ENCODE measurements around the gene PIGA.
A peak's percentile ranks its signal among the peaks of the same experiment; 100 is the strongest.

Gene PIGA, protein sequence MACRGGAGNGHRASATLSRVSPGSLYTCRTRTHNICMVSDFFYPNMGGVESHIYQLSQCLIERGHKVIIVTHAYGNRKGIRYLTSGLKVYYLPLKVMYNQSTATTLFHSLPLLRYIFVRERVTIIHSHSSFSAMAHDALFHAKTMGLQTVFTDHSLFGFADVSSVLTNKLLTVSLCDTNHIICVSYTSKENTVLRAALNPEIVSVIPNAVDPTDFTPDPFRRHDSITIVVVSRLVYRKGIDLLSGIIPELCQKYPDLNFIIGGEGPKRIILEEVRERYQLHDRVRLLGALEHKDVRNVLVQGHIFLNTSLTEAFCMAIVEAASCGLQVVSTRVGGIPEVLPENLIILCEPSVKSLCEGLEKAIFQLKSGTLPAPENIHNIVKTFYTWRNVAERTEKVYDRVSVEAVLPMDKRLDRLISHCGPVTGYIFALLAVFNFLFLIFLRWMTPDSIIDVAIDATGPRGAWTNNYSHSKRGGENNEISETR

GRCh38 chrX:15335135-15336022 lies at the start of gene PIGA:
PIGA (minus strand) TSS chrX:15335523; CDS start chrX:15331930, 3,593 bp downstream.
- peak; percentile 96 for DNase-seq (ENCODE audit: low read depth)

DNA sequence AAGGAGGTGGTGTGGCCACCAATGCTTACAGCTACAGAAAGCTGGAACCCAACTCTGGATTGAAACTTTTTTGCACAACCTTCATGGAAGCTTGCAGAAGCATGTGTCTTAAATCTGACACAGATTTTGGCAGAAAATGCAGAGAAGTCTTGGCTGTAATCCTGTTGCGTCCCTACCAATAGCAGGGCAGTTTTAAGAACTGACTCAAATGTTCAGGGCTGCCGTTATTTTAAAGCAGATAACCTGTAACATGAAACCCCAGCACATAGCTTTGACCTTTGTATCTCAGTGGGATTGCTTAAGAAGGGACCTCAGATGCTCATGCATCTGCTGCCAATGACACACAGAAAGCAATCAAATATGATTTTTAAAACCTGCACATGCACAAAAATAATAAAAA lies 49.0 kb upstream of the PIGA start, which contains the start of gene VEGFD:
Gene VEGFD, minus strand, starts transcription at position 110 of the 400 bp plus-strand sequence. CDS start 467 bp downstream, outside the sequence.
- peak; percentile 82 for DNase-seq (ENCODE audit: low read depth)

GRCh38 chrX:15382813-15383212 lies 47.5 kb upstream of the PIGA start:
- no peak for DNase-seq (ENCODE audit: low read depth)

- DNase-seq (ENCODE audit: low read depth), result no peak
Observed at GRCh38 chrX:15376956-15377355, 41.6 kb upstream of the PIGA start.

DNA sequence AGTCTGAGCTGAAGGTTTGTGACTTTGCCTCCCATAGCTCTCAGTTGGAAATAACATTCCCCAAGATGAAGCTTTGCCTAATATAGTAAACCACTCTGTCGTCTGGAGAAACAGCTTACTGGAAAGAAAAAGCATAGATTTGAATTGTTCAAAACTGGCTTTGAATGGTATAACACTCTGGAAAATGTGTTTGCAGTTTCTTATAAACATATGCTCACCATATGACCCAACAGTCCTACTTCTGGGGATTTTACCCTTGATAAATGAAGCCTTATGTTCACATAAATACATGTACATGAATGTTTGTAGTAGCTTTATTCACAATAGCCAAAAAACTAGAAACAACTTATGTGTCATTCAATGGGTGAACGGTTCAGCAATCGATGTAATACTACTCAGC lies 38.7 kb upstream of the PIGA start:
- DNase-seq (ENCODE audit: low read depth), result no peak

- DNase-seq (ENCODE audit: low read depth), result no peak
Observed at GRCh38 chrX:15366506-15367352, 31.4 kb upstream of the PIGA start.

DNA sequence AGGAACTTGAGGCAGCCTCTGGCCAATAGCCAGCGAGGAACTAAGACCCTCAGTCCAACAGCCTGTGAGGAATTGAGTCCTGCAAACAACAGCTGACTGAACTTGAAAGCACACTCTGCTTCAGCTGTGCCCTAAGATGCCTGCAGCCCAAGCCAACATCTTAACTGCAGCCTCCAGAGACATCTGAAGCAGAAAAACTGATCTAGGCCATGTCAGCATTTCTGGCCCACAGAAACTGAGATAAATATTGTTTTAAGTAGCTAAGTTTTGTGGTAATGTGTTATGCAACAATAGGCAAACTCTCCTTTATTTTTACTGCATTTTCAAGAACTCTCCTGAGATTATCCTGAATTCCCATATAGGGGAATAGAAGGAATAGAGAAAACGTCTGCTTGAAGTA lies 24.4 kb upstream of the PIGA start:
- DNase-seq (ENCODE audit: low read depth), result no peak

DNA sequence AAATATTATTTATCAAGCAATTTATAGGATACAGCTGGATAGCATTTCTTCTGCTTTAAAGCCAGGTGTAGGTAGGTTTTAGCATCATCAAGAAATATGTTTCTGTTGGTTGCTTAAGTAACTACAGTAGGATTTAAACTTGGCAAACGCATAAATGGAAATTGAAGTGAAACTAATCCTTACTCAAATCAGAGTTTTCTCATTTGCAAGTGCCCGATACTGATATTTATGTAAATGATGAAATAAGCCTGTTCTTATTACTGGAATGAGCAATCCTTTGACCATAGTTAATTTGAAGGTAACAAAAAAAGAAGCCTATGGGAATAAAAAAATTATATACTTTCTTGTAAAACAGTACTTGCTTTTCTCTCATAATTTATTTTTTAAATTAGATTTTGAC lies 23.2 kb upstream of the PIGA start:
- no peak for DNase-seq (ENCODE audit: low read depth)

- peak; percentile 75 for DNase-seq (ENCODE audit: low read depth)
Observed at GRCh38 chrX:15356444-15356843, 21.1 kb upstream of the PIGA start.

DNA sequence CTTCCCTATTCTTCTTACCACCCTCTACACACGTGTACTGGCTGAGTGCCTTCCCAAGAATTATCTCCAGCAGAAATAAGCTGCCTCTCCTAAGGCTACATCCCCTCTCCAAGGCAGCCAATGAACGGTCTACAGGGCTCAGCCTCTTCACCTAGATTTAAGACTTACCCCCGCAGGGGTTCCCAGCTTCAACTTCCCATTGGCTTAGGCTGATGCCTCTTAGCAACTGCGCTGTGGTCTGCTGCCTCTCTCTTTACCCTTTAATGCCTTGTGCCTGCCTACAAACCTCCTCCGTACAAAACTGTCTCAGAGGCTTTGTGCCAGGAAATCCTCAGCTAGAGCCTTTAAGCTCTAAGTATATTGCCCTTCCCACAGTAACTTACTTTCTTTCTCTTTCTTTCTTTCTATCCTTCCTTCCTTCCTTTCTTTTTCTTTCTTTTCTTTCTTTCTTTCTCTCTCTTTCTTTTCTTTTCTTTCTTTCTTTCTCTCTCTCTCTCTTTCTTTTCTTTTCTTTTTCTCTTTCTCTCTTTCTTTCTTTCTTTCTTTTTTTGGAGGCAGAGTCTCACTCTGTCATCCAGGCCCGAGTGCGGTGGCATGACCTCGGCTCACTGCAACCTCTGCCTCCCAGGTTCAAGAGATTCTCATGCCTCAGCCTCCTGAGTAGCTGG lies 15.1 kb upstream of the PIGA start:
- no peak for DNase-seq (ENCODE audit: low read depth)

GRCh38 chrX:15349046-15349445 lies 13.7 kb upstream of the PIGA start:
- DNase-seq (ENCODE audit: low read depth), result peak; percentile 71

DNA sequence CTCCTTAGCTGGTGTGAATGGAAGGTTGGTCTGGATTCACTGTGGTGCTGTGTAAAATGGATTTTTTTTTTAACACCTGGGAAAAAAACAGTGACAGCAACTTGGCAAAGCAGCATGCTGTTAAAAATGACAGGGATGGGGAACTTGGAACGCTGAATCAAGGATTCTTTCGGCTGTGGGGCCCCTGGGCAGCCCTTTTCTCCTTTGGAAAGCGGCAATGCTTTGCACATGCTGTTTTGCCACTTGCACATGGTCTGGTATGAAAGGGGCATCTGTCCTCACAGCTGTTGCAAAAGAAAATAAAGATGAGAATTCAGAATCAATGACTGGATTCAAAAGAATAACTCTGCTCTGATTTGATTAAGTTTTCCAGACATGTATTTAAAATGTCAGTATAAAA lies 10.7 kb upstream of the PIGA start:
- DNase-seq (ENCODE audit: low read depth), result no peak

DNA sequence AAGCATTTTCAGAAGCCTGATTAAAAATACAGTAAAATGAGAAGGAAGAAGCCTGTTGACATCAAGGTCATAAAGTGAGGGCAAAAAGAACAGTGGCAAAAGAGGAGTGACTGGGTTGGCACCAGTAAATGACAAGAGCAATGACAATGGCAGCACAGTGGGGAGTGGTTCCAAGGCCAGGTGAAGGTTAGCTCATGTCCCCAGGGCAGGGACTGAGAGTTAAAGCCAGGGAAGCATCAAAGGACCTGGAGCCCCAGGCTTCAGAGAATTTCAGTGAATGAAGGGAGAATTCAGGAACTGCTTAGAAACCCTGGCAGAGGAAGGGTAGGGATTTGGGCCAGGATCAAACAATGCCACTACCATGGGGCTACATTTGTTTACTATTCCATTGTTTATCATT lies 8.8 kb upstream of the PIGA start:
- DNase-seq (ENCODE audit: low read depth), result no peak

- DNase-seq (ENCODE audit: low read depth), result peak; percentile 51
Observed at GRCh38 chrX:15343075-15343476, 7.8 kb upstream of the PIGA start.

DNA sequence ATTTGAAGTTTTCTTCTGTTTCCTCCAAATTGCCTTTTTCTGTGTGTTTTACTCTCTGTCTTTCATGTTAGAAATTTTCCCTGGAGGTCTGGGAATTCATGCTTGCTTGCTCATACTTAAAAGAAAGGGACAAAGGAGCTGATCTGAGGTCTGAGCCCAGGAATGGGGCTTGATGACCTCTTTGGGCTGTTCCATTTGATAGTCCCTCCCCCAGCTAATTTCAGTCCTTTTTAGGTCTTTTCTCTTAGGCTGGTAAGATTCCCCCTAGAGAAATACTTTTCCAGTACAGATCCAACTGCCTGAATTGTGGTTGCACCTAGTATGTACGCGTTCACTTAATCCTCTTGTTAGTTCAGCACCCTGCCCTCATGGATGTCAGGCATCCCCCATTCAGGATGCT lies 5.5 kb upstream of the PIGA start:
- DNase-seq (ENCODE audit: low read depth), result no peak

DNA sequence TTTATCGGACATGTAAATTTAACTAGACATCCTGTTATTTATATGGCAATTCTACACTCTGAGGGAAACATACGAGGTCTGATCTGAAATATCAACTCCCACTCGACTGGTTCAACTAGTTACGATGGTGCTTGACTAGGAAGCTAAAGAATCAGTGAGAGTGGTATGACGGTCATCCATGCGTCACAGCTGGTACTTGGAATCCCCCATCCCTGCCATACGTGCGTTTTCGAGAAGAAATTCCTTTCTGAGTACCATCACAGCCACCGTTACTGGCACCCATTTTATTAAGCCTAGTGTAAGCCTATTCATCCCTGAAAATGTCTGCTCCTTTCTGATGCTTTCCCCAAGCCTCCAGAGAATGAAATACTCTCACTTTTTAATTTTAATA lies 695 bp upstream of the PIGA start:
- peak; percentile 57 for DNase-seq (ENCODE audit: low read depth)

DNA sequence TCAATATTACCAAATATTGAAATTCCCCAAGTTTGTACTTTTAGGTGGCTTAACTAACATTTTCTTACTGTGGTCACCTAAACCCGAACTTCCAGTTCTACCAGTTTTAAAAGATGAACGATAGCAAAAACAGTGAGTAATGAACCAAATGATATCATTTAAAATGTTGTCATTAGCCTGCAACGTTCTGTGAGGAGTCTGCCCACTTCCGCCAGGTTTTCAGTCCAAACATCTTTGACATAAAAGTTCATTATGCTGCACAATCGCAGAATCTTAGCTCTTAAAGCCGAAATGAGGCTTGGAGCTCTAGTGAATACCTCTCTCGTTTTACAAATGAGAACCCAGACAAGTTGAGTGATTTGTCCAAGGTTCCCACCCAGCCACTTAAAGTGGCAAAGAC lies 762 bp downstream of the PIGA start:
- peak; percentile 30 for DNase-seq (ENCODE audit: low read depth)

- no peak for DNase-seq (ENCODE audit: low read depth)
Observed at GRCh38 chrX:15328821-15329220, 6.5 kb downstream of the PIGA start.

- no peak for DNase-seq (ENCODE audit: low read depth)
Observed at GRCh38 chrX:15328131-15328530, 7.2 kb downstream of the PIGA start.

DNA sequence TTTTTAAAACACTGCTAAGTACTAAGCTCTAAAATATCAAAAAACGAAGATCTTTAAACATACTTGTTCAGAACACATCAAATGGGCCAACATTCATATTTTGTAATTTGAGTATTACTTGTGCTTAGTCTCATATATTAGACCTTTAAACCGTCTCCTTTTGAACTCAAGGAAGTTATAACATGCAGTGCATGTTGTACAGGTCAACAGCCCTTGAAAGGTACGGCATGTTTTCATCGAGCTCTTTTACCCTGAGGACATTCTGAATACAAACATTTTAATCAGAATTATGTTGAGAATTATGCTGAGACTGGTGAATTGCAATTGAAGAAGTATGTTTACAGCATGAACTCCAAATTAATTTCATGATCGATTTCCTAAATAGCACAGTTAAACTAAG lies 12.9 kb downstream of the PIGA start:
- DNase-seq (ENCODE audit: low read depth), result no peak

- DNase-seq (ENCODE audit: low read depth), result no peak
Observed at GRCh38 chrX:15322072-15322471, 13.3 kb downstream of the PIGA start.
